PFSK-1 (cell line): ENCODE results near the gene CHRNA3.

Experiments
- FOXP2 ChIP-seq: optimal IDR thresholded peaks from 2 replicates; pipeline ENCODE3; 2011; ENCODE audit warnings: borderline replicate concordance, control low read depth, inconsistent platforms; ENCODE audit not compliant: insufficient read depth; ENCODE audit errors: extremely low read length, extremely low read depth
- POLR2AphosphoS5 ChIP-seq: IDR thresholded peaks from 2 replicates; pipeline ENCODE4 v1.6.1; 2012; ENCODE audit warnings: low read depth, mild to moderate bottlenecking, control low read depth, low read length, moderate library complexity
- SIN3A ChIP-seq: IDR thresholded peaks from 2 replicates; pipeline ENCODE4 v1.6.1; 2012; ENCODE audit warnings: mild to moderate bottlenecking, low read length, moderate library complexity, borderline replicate concordance; ENCODE audit not compliant: insufficient read depth
- TAF1 ChIP-seq: IDR thresholded peaks from 2 replicates; pipeline ENCODE4 v1.6.1; 2012; ENCODE audit warnings: low read length, control low read depth, borderline replicate concordance; ENCODE audit not compliant: insufficient read depth
- TF ChIP-seq, protein P1 (sequence below), 2 experiments: IDR thresholded peaks; 2 replicates each; pipeline versions ENCODE4 v1.6.1 to v1.8.0; 2011 to 2012; ENCODE audit warnings: low read depth in 2 of 2, low read length in 2 of 2, control low read depth in 1 of 2, inconsistent platforms in 1 of 2, mild to moderate bottlenecking in 1 of 2, moderate library complexity in 1 of 2; ENCODE audit not compliant: insufficient read depth in 1 of 2

The CHRNA3 gene

DNA sequence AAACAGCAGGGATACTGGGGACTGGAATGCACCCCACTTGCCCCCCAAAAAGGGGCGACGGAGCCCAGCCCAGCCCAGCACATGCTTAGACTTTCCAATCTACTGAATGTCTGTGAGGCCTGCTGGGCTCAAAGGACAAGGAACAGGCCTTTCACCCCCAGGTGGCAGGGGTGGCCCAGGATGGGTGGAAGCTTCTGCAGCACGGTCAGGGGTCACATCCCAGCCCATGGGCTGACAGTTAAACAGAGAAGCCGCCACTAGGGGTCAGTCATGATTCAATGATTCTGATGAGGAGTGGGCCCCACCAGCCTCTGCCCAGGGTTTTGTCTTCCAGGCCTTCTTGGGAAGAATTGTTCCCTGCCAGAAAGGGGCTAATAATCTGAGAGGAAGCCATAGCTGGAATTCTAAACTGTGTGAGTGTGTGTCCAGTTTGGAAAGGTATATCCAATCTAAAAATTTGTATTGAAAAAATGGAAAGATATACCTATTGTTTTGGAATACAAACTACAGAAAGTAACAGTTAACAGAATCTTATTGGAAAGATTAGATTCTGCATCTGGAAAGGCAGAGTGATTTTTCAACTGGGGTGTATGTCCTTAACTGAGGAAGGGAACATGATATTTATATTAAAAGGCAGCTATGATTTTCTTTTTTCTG lies 18.0 kb upstream of the CHRNA3 start:
- TF ChIP-seq, protein P1, sequence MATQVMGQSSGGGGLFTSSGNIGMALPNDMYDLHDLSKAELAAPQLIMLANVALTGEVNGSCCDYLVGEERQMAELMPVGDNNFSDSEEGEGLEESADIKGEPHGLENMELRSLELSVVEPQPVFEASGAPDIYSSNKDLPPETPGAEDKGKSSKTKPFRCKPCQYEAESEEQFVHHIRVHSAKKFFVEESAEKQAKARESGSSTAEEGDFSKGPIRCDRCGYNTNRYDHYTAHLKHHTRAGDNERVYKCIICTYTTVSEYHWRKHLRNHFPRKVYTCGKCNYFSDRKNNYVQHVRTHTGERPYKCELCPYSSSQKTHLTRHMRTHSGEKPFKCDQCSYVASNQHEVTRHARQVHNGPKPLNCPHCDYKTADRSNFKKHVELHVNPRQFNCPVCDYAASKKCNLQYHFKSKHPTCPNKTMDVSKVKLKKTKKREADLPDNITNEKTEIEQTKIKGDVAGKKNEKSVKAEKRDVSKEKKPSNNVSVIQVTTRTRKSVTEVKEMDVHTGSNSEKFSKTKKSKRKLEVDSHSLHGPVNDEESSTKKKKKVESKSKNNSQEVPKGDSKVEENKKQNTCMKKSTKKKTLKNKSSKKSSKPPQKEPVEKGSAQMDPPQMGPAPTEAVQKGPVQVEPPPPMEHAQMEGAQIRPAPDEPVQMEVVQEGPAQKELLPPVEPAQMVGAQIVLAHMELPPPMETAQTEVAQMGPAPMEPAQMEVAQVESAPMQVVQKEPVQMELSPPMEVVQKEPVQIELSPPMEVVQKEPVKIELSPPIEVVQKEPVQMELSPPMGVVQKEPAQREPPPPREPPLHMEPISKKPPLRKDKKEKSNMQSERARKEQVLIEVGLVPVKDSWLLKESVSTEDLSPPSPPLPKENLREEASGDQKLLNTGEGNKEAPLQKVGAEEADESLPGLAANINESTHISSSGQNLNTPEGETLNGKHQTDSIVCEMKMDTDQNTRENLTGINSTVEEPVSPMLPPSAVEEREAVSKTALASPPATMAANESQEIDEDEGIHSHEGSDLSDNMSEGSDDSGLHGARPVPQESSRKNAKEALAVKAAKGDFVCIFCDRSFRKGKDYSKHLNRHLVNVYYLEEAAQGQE (IDR thresholded peaks at IDR 0.05; ENCODE audit: insufficient read depth in 1 of 2, low read depth in 2 of 2, low read length in 2 of 2): no peak

DNA sequence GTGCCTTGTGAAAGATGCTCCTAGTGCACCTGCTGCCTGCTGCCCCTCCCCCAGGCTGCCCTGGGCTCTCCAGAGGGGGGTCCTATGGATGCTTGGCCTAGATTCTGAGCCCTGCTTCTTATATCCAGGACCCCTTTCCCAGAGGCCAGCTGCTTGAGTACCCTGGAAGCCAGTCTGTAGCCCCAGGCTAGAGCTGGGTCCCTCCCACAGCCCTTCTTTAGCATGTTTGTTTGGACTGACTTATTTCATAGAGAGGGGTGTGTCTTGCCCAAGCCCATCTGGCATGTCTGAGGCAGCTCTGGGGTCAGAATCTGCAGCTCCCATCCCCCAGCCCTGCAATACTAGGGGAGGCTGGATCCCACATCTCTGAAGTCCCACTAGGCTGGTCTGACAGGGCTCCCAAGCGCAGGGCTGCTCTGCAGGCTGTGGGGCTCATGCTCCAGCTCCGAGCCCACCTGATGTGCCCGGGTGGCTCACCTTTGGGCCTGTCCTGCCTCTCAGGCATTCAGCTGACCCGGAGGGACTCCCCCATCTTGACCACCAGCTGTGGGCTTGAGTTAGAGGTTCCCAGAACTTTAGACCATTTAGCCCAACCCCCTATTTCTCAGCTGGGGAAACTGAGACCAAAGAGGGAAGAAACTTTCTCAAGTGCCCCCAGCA lies 17.1 kb upstream of the CHRNA3 start:
- no peak for TF ChIP-seq TAF1
- TF ChIP-seq FOXP2: no peak
- TF ChIP-seq SIN3A: no peak
- TF ChIP-seq, protein P1 (IDR thresholded peaks at IDR 0.05; ENCODE audit: insufficient read depth in 1 of 2, low read depth in 2 of 2, low read length in 2 of 2): no peak
- no peak for TF ChIP-seq POLR2AphosphoS5

DNA sequence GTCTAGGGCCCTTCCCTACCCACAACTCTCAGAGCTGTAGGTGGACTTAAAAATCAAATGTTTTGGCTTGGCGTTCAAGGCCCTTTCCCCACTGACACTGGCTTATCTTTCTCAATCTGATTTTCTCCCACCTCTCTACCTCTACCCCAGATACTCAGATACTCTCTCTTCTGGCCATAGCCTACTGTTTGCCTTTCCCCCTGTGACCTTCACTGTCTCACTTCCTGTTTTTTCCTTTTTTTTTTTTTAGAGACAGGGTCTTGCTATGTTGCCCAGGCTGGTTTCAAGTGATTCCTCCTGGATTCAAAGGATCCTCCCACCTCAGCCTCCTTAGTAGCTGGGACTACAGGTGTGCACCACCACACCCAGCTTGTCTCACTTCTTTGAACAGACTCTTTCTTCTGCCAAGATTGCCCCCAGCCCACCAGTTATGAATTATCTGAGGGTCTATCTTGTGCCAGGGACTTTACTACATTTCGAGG lies 15.6 kb upstream of the CHRNA3 start:
- TF ChIP-seq FOXP2: no peak
- TF ChIP-seq, protein P1 (IDR thresholded peaks at IDR 0.05; ENCODE audit: insufficient read depth in 1 of 2, low read depth in 2 of 2, low read length in 2 of 2): no peak
- no peak for TF ChIP-seq TAF1

DNA sequence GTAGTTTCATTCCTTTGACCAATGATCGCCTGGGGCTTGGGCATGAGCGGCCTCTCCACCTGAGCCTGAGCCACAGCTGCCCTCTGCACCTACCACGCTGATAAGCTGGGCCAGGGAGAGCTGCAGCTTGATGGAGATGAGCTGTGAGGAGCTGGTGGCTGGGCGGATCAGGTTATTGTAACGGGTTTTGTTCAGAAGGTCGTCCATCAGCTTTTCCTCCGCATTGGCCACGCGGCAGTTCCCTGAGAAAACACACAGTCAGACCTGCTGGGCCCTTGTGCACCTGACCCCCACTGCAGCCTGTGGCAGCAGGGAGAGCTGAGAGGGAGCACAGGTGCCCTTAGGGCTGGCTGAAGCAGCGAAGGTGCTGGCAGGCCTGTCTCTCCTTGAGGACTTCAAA lies 14.6 kb upstream of the CHRNA3 start:
- TF ChIP-seq TAF1 (no peak), SIN3A (no peak)
- TF ChIP-seq, protein P1 (IDR thresholded peaks at IDR 0.05; ENCODE audit: insufficient read depth in 1 of 2, low read depth in 2 of 2, low read length in 2 of 2): no peak
